HL-60/S4 treated with retinoic acid at 250 ng/mL for 4 days and 3 days (cell line): Measurements from ENCODE around the gene LRRC26.

Experiments used
- in situ Hi-C: fragments of 300-500 bp; cut with MboI; formaldehyde crosslinking; loops from 2 replicates; pipeline ENCODE4 v1.7.0; 2022; ENCODE audit warnings: low sequenced_read_pairs

The LRRC26 gene

DNA sequence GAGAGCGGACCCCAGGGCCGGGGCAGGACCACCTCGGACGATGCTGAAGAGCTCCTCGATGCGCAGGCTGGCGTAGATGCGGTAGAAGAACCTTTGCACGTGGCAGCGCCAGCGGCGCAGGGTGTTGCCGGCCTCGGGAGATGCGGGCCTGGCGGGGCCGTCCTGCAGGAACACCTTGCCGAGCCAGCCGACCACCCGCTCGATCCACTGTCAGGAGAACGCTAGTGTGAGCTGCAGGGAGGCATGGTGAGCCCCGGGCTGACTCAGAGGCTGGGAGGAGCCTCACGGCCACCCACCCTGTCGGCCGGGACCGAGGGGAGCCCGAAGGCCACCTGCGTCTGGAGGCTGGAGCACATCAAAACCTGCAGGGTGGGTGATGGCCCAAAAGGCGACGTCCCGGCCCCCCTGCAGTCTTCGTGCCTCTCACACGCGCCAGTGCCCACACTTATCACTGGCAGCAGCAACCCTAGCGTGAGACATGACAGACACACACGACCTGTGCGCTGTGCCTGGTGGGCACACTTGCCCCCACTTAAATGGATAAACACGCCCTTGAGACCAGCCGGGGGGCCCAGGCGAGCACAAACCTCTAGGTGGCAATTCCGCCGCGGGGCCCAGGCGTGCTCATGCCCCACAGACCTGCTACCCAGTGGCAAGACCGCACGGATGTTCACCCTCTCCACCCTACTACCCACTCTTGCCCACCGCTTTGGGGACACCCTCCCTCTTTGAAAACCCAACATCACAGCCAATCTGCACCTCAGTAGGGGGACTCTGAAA, 15.2 kb upstream of the LRRC26 start:
- in situ Hi-C loops: no loop called here

DNA sequence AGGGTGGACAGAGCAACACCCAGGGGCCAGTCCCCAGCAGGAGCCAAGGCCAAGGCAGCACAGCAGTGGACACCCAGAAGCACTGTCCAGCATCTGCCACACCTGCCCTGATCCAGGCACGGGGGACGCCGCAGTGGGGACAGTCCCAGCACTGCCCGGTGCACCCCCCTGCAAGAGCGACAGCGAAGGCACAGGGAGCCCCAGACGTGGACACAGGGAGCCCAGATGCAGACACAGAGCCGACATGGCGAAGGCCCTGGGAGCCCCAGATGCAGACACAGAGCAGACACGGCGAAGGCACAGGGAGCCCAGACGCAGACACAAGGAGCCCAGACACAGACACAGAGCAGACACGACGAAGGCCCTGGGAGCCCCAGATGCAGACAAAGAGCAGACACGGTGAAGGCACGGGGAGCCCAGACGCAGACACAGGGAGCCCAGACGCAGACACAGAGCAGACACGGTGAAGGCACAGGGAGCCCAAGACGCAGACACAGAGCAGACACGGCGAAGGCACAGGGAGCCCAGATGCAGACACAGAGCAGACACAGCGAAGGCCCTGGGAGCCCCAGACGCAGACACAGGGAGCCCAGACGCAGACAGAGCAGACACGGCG, 14.2 kb upstream of the LRRC26 start:
- in situ Hi-C loops: no loop called here

DNA sequence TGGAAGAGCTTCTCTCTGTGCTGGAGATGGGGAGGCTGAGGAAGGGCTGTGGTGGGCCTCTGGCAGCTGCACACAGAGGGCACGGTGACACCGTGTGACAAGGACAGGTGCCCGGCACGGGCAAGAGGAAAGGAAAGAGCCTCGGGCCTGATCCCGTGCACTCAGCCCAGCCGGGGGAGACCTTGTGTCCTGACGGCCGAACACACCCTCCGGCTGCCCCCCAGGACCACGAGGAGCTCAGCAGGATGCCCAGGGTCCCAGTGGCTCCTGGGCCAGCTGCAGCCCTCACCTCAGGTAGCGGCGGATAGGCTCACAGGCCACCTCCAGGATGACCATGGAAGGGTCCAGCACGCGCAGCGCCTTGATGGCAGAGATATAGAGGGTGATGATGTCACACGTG, 13.0 kb upstream of the LRRC26 start:
- in situ Hi-C loops: no loop called here

DNA sequence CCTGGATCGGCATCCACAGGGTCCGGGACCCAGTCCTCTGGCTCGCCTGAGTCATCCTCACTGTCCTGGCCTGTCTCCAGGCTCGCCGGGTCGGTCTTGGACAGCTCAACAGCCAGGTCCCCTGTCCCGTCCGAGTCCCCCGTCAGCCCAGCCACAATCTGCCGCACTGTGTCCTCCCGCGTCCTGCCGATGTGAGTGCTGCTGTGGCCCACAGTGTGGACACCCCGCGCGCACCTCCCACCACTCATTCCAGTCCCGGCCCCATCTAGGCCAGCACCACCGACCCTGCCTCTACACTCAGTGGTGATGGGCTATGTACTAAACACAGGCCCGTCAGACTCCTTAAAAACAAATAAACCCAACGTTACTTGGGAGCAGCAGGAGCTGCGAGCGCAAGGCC, 11.8 kb upstream of the LRRC26 start:
- in situ Hi-C loops: no loop called here

DNA sequence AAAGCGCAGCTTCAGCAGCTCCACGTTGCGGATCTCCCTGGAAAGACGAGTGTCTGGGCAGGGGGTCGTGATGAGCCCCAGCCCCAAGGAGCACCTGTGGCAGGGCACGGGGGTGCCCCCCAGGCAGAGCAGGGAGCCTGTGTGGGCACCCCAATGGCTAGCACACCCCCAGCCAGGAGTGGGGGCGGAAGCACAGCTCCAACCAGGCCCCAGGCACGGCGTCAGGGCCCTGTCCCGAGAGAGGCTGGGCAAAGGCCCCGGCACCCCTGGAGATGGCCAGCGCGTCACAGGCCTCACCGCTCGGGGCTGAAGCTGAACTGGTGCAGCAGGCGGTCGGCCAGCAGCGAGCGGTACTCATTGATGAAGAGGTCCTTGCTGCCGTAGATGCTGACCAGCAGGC, 10.6 kb upstream of the LRRC26 start:
- in situ Hi-C loops: no loop called here

DNA sequence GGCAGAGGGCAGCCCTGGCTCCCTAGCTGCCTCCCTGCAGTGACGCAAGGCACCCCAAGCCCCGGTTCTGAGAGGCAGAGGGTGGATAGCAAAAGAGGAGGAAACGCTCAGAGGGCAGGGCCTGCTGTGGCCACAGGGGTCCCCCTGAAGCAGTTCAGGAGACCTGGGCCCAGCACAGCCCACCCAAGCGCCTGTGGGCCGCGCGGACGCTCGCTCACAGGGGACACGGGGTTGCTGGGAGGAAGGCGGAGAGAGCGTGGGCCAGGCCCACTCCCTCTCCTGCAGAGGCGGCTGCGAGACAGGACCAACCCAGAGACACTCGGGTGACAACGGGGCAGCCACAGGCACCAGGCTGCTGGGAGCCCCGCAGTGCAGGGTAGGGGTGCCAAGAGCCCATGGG, 9.9 kb upstream of the LRRC26 start:
- in situ Hi-C loops: no loop called here

DNA sequence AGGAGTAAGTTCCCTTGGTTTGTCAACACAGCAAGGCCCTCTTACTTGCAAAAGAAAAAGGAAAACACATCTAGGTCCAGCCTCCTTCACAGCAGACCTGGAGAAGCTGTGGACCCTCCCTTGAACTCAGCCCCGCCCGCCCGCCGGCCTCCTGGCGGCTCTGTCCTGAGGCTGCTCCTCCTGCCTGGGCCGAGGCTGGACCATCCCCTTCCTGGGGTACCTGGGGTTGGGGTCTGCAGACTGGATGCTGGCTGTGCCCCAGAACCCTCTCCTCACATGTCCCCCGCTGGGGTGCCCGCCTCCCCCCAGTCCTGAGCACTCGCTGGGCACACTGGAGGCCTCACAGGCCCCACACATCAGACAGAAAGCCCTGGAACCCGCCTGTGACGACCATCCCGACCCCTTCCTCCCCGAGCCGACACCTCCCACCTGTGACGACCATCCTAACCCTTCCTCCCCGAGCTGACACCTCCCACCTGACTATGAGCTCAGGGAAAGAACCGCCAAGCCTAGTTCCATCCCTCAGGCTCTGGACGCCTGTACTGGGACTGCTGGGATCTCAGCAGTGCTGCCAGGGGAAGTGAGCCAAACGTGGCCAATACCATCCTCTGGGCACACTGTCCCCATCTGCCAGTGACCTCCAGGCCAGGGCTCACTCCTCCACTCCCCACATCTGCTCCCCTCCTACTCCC, 9.2 kb upstream of the LRRC26 start:
- in situ Hi-C loops: no loop called here

DNA sequence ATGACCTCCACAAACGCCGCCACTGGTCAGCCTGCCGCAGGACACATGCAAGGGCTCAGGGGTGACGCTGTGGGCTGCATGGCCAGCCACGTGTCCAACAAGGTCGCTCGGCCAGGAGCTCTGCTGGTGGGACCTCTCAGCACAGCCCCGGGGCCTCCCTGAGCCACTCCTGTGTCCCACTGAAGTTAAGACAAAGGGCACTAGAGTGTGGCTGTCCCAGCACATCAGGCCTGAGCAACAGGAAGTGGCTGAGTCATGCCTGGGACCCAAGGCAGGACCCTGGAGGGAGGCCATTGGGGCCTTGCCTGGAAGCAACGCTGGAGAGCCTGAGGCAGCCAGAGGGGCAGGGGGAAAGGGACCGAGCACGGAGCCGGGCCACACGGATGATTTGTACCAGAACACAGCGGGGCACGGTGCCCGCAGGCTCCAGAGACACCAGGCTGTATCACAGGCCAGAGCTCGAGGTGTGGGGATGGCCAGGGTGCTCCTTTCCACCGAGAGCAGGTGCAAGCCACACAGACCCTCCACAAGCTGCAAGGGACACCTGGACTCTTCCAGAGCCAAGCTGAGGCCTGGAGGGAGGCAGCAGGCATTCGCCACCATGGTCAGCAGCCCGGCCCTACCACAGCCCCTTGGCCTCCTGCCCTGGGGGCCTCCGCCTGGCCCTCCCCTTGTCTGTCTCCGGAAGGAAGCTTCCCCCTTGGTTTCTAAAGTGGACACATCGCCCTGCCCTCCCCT, 8.5 kb upstream of the LRRC26 start:
- in situ Hi-C loops: no loop called here

DNA sequence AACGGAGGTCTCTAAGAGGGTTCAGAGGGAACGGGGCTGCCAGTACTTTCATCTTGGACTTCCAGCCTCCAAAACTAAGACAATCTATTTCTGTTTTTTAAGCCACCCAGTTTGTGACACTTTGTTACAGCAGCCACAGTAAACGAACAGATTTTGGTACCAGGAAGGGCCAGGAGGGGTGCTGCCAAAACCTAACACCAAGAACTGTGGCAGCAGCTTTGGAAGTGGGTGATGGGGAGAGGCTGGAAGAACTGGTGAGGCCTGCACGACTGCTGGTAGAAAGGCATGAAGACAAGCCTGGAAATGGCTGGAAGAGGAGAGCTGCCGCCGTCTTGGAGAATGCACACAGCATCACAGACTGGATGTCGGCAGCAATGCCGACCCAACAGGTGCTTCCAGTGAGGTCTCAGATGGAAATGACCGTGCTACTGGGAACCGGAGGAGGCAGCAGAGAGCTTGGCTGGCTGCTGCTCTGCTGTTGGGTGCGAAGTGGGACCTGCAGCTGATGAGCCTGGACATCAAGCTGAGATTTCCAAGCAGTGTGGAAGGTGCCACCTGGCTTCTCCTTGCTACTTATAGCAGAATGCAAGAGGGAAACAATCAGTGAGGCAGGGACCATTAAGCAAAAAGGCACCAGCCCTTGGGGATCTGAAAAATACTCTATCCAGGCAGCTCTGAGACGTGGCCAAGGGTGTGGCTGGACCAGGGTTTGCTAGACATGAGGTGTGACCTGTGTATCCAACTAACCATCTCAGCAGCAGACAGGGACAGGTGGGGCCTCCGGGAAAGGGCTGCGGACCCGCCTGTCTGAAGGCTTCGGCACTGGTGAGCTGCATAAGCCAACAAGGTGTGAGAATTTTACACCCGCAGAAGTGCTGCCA, 6.7 kb upstream of the LRRC26 start:
- in situ Hi-C loops: no loop called here

DNA sequence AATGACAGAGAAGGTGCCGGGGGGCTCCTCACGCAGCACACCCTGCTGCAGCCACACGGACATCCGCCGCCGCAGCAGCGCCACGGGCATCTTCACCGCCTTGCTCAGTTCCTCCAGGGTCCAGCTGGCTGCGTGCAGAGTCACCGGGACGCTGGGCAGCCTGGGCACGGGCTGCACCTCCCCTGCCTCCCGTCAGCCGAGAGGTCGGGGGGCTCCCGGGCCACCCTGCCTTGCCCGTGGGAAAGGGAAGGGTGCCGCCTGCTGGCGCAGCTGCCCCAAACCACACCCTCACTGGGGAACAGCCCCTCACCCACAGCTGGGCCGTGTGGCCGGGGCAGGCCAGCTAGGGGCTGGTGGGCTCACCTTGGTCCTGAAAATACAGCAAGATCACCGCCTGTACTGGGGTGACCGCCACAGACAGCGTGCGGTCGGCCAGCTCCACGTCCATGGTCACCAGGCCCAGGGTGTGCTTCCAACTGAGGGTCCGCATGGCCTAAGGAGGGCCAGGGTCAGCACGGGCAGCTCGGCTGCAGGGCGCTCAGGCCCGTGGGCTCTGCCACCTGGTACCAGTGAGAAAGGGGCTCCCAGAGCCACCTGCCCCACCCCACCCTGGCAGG, 5.6 kb upstream of the LRRC26 start:
- in situ Hi-C loops: no loop called here

DNA sequence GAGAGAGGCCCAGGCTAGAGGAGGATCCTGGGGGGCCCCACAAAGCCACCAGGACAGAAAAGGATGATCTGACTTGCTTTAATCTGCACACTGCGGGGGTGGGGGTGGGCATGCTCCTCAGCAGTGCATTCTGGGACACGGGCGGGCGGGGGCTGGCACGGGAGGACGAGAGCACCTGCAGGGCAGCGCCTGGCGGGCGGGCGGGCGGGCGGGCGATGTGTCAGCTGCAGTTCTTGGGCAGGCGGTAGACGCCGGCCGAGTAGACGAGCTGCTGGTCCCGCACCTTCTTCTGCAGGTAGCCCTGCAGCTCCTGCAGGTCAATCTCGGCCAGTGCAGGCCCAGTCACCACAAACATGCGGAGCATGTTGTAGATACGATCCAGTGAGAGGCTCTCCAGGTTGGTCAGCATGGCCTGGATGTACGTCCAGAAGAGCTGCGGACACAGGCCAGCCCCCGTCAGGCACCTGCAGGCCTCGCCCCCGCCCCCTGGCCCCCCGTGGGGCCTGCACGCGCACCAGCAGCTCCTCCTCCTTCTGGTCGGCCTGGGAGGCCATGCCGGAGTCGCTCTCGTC, 5.0 kb upstream of the LRRC26 start:
- in situ Hi-C loops: no loop called here

DNA sequence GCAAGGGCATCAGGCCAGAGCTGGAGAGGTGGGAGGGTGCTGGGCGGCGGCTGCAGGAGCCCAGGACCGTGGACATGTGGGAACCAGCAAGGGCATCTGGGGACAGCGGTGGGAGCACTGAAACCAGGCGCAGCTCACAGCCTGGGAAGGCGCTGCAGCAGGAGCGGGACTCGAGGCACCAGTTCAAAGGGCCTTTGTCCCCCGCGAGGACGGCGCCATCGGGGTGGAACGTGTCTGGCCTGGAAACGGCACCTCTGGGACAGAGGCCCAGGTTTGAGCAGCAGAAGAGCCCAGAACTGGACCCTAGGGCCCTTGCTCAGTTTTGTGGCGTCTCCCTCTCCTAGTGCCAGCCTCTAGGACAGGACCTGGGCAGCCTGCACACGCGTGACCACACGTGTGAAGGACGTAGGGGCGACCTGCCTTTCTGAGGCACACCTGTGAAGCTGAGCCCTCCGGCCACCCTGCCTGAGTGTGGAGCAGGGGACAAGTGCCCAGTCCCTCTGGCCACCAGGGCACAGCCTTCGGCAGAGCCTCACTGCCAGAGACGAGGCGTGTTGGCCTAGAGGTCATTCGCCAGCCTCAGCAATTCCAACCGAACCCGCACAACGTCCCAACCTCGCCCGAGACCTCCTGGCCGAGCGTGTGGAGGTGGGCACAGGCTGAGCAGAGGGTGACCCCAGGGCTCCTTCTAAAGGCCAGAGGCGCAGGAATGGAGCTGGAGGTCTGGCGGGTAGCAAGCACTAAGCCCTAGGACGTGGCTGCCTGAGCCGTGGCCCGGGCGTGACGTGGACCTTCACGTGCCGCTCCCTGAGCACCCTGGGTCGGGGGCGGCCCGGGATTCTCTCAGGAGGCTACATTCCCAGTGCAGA, 4.2 kb upstream of the LRRC26 start:
- in situ Hi-C loops: no loop called here

DNA sequence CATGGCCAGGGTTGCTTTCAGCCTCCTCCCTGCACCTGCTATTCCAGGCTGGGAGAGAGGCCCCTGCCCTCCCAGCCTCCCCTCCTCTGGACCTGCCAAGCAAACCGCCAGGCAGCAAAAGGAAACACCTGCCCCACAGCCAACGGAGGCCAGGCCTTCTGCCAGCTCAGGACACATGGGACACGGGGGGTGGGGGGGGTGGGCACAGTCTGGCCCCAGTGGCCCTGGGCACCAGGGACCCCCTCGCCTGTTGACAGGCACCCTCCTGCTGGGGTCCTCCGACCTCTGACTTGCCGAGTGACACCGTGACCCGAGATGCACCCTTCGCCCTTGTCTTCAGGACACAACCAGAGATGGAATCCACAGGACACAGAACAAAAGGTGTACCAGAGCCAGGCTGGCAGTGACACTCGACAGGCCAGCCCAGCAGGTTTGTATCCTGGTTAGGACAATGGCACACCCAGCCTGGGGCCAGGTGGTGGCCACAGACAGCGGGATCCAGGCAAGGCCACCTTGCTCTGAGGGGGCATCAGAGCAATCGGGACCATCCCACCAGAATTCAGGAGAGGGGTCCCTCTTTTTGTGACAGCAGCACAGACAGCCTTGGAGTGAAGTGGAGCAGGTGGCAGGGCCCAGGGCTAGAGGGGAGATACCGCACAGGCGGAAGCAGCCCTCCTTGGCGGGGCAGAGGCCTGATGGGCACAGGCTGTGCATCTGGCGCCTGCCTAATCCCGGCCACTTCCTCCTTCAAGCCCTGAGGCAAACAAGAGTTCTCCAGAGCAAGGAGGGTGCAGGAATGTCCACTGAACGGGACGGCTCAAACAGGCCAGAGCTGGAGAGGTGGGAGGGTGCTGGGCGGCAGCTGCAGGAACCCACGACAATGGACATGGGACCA, 3.3 kb upstream of the LRRC26 start:
- in situ Hi-C loops: no loop called here

DNA sequence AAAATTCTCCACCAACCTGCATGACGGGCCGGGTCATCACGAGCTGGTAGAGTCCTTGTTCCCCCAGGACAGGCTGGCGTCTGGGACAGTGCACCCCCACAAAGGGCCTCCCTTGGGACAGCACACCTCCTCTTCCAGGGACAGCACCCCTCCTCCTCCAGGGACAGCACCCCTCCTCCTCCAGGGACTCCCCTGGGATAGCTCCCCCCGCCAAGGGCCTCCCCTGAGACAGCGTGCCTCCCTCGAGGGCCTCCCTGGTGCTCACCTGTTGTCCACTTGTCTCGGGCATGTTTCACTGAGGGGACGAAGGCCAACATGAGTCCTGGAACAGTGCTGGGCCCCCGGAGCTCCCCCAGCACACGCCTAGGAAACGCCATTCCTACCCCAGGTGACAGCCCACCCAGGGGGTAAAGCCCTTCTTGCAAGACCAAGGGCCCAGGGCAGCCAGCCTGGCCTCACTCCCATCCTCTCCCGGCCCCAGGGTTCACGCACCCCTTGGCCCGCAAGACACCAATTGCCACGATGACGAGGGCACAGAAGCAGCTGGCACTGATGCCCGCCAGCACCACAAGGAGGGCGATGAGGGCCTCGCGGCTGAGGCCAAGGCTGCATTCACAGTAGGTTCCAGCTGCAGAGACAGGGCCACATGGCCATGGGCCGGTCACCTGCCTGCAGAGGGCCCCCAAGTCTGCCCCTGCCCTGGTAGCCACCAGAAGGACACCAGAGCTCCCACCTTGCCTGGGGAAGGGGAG, 1.5 kb upstream of the LRRC26 start:
- in situ Hi-C loops: no loop called here

DNA sequence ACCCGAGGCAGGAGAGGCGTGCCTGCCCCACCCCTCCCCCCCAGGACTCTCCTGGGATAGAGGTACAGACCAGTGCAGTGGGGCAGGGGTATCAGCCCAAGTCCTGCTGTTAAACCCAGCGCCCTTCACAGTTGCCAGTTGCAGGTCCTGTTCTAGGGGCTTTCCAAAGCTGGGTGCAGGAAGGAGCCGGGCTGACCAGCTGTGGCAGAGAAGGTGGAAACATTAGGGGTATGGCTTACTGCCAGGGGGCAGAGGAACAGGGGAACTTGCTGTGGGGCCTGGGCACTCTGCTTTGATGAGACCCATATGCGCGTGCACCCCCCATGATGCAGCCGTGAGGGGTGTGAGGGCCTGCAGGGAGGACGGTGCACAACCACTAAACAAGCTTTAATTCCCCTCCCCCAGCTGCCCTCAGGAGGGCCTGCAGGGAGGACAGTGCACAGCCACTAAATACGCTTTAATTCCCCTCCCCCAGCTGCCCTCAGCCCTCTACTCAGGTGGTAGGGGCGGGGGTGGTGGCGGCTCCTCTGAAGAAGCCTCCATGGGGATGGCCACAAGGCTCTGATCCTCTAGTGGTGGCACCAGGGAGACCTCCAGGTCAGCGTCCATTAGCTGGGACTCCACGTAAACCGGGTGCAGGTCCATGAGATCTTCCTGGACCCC, 766 bp upstream of the LRRC26 start:
- in situ Hi-C loops: no loop called here
